KMS-11 (cell line): ENCODE data around the gene SPON1.

Experiments used
- H2AFZ ChIP-seq: fragments of 200-600 bp; sonication (generic); 2 replicates; pipeline ENCODE4 v1.6.1; 2016; ENCODE audit warnings: antibody characterized with exemption, mixed run types, low read depth
- H3K27ac ChIP-seq: fragments of 200-600 bp; sonication (generic); 2 replicates; pipeline ENCODE4 v1.6.1; 2016; ENCODE audit warnings: mild to moderate bottlenecking, mixed run types
- H3K27me3 ChIP-seq: fragments of 200-600 bp; sonication (generic); 2 replicates; pipeline ENCODE4 v1.6.1; 2017; ENCODE audit warnings: mild to moderate bottlenecking, low read depth, mixed run types, moderate library complexity; ENCODE audit not compliant: insufficient read depth
- H3K36me3 ChIP-seq: fragments of 200-600 bp; sonication (generic); 2 replicates; pipeline ENCODE4 v1.6.1; 2017; ENCODE audit warnings: mild to moderate bottlenecking, mixed run types; ENCODE audit not compliant: insufficient read depth
- H3K4me1 ChIP-seq: fragments of 200-600 bp; sonication (generic); 2 replicates; pipeline ENCODE4 v1.6.1; 2016; ENCODE audit warnings: mild to moderate bottlenecking, low read depth, mixed run types; ENCODE audit not compliant: poor library complexity, severe bottlenecking
- H3K4me2 ChIP-seq: fragments of 200-600 bp; sonication (generic); 2 replicates; pipeline ENCODE4 v1.7.0; 2016; ENCODE audit warnings: mild to moderate bottlenecking, mixed run types
- H3K4me3 ChIP-seq: fragments of 200-600 bp; sonication (generic); IDR thresholded peaks from 2 replicates; pipeline ENCODE4 v1.6.1; 2017; ENCODE audit warnings: low read depth, low read length, mixed read lengths; ENCODE audit not compliant: insufficient read depth
- H3K79me2 ChIP-seq: fragments of 200-600 bp; sonication (generic); 2 replicates; pipeline ENCODE4 v1.6.1; 2016; ENCODE audit warnings: low read depth, mixed run types; ENCODE audit not compliant: insufficient read depth
- H3K9ac ChIP-seq: fragments of 200-600 bp; sonication (generic); 2 replicates; pipeline ENCODE4 v1.6.1; 2016; ENCODE audit warnings: mild to moderate bottlenecking, mixed run types
- H4K20me1 ChIP-seq: fragments of 200-600 bp; sonication (generic); 2 replicates; pipeline ENCODE4 v1.6.1; 2016; ENCODE audit warnings: mild to moderate bottlenecking, mixed run types; ENCODE audit not compliant: insufficient read depth
- CTCF ChIP-seq: fragments of 200-600 bp; sonication (generic); conservative IDR thresholded peaks from 2 replicates; pipeline ENCODE4 v1.6.1; 2017; ENCODE audit warnings: low read depth, mild to moderate bottlenecking, antibody characterized with exemption, low read length, moderate library complexity, mixed read lengths

Gene SPON1

GRCh38 chr11:13926981-13927380 lies 35.5 kb upstream of the SPON1 start:
- no peak overlapping the region for H3K4me2 ChIP-seq
- no peak overlapping the region for H3K4me3 ChIP-seq
- no peak overlapping the region for H3K27ac ChIP-seq
- no peak overlapping the region for H3K9ac ChIP-seq
- no peak overlapping the region for H2AFZ ChIP-seq
- H3K79me2 ChIP-seq, result no peaks in the 10 kb centered on the region
- H3K27me3 ChIP-seq, result no peaks in the 10 kb centered on the region
- H4K20me1 ChIP-seq, result no peaks in the 10 kb centered on the region
- H3K4me1 ChIP-seq, result no peaks in the 10 kb centered on the region
- TF ChIP-seq CTCF, result no peak
- no peaks in the 10 kb centered on the region for H3K36me3 ChIP-seq

DNA sequence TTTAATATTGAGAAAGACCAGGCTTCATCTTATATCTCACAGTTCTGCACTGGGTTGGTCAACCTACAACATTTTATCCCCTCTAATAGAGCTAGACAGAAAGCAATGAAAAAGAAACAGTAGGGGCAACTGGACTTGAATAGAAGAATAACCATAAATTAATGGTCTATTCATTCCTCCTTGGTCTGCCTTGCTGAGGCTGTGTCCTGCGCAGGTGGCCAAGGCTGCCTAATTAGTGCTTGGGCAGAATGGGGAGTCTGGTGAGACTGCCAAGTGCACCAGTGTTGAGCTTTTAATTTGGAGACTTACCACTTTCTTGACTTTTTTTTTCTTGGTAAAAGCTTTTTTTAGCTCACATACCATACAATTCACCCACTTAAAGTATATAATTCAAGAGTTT lies 35.0 kb upstream of the SPON1 start:
- no peaks in the 10 kb centered on the region for H3K4me1 ChIP-seq
- no peaks in the 10 kb centered on the region for H3K27me3 ChIP-seq
- no peak for TF ChIP-seq CTCF
- H3K27ac ChIP-seq, result no peak overlapping the region
- no peak overlapping the region for H3K4me3 ChIP-seq
- H2AFZ ChIP-seq, result no peak overlapping the region
- H3K9ac ChIP-seq, result no peak overlapping the region
- H3K4me2 ChIP-seq, result no peak overlapping the region
- H3K36me3 ChIP-seq, result no peaks in the 10 kb centered on the region
- no peaks in the 10 kb centered on the region for H4K20me1 ChIP-seq
- H3K79me2 ChIP-seq, result no peaks in the 10 kb centered on the region

GRCh38 chr11:13928566-13929251 lies 33.8 kb upstream of the SPON1 start:
- no peak overlapping the region for H3K9ac ChIP-seq
- H3K4me2 ChIP-seq, result no peak overlapping the region

GRCh38 chr11:13929395-13929891 lies 33.1 kb upstream of the SPON1 start:
- Histone ChIP-seq H3K36me3 (no peaks in the 10 kb centered on the region), H3K27me3 (no peaks in the 10 kb centered on the region), H3K4me3 (no peak overlapping the region), H2AFZ (no peak overlapping the region), H3K4me1 (no peaks in the 10 kb centered on the region), H3K27ac (no peak overlapping the region), H3K4me2 (no peak overlapping the region), H3K79me2 (no peaks in the 10 kb centered on the region), H4K20me1 (no peaks in the 10 kb centered on the region), H3K9ac (no peak overlapping the region)
- no peak for TF ChIP-seq CTCF

More at GRCh38 chr11:13928566-13929251, 33.8 kb upstream of the SPON1 start:
- Histone ChIP-seq H3K79me2 (no peaks in the 10 kb centered on the region), H2AFZ (no peak overlapping the region), H3K36me3 (no peaks in the 10 kb centered on the region), H3K4me3 (no peak overlapping the region), H3K27me3 (no peaks in the 10 kb centered on the region), H3K27ac (no peak overlapping the region), H3K4me1 (no peaks in the 10 kb centered on the region), H4K20me1 (no peaks in the 10 kb centered on the region)
- TF ChIP-seq CTCF, result no peak
